GM12878 (cell line): Measurements from ENCODE around the gene TMEM63C.

Experiments
- NFXL1 ChIP-seq: fragments of 450-650 bp; IDR thresholded peaks from 2 replicates; pipeline ENCODE4 v1.6.1; 2017; ENCODE audit warnings: antibody characterized with exemption, mild to moderate bottlenecking, borderline replicate concordance
- USF2 ChIP-seq: IDR thresholded peaks from 2 replicates; pipeline ENCODE4 v1.6.1; 2011; ENCODE audit warnings: low read depth, low read length, improper control_type of control experiment, borderline replicate concordance

GRCh38 chr14:77200406-77200985 is 18.9 kb downstream of the TMEM63C start:
- TF ChIP-seq NFXL1 (no peak), USF2 (no peak)
